DMS 273 (cell line): ENCODE data around the gene CGNL1.

Source experiments
- DNase-seq: peaks from one replicate; lab custom pipeline; 2025; ENCODE audit not compliant: unreplicated experiment; lab: John Stamatoyannopoulos, UW

CGNL1 gene

GRCh38 chr15:57385923-57386390, 9.7 kb downstream of the CGNL1 start:
- no peak for DNase-seq

GRCh38 chr15:57386976-57387375, 10.7 kb downstream of the CGNL1 start:
- DNase-seq: no peak

- DNase-seq: no peak
Observed at GRCh38 chr15:57387564-57388076, 11.3 kb downstream of the CGNL1 start.

- no peak for DNase-seq
Observed at GRCh38 chr15:57388464-57388863, 12.2 kb downstream of the CGNL1 start.

- no peak for DNase-seq
Observed at GRCh38 chr15:57389991-57390390, 13.7 kb downstream of the CGNL1 start.

GRCh38 chr15:57390583-57390982, 14.3 kb downstream of the CGNL1 start:
- DNase-seq: no peak

- no peak for DNase-seq
Observed at GRCh38 chr15:57391537-57391936, 15.2 kb downstream of the CGNL1 start.

GRCh38 chr15:57393061-57393460, 16.8 kb downstream of the CGNL1 start:
- DNase-seq: no peak

GRCh38 chr15:57395292-57395691, 19.0 kb downstream of the CGNL1 start:
- peak; percentile 36 for DNase-seq

GRCh38 chr15:57398336-57398735, 22.0 kb downstream of the CGNL1 start:
- DNase-seq: no peak

GRCh38 chr15:57401546-57401945, 25.2 kb downstream of the CGNL1 start:
- no peak for DNase-seq

GRCh38 chr15:57403017-57403416, 26.7 kb downstream of the CGNL1 start:
- DNase-seq: no peak

- DNase-seq: no peak
Observed at GRCh38 chr15:57403566-57404325, 27.4 kb downstream of the CGNL1 start.

- no peak for DNase-seq
Observed at GRCh38 chr15:57405133-57405532, 28.8 kb downstream of the CGNL1 start.

GRCh38 chr15:57406062-57406772, 29.9 kb downstream of the CGNL1 start:
- peak; percentile 29 for DNase-seq

GRCh38 chr15:57410373-57410772, 34.1 kb downstream of the CGNL1 start:
- no peak for DNase-seq

- no peak for DNase-seq
Observed at GRCh38 chr15:57411945-57412768, 35.9 kb downstream of the CGNL1 start.

GRCh38 chr15:57415602-57416001, 39.3 kb downstream of the CGNL1 start:
- DNase-seq: no peak

GRCh38 chr15:57418635-57419034, 42.3 kb downstream of the CGNL1 start:
- DNase-seq: no peak

- no peak for DNase-seq
Observed at GRCh38 chr15:57419335-57419734, 43.0 kb downstream of the CGNL1 start.

- no peak for DNase-seq
Observed at GRCh38 chr15:57421110-57421509, 44.8 kb downstream of the CGNL1 start.
